22Rv1 (cell line): ENCODE results near the gene TWNK.

Experiments used
- ZFX ChIP-seq: fragments of 450-650 bp; IDR thresholded peaks from 2 replicates; pipeline ENCODE4 v1.6.1; 2017; ENCODE audit warnings: antibody characterized with exemption, borderline replicate concordance
- TF ChIP-seq, protein P1 (sequence below): fragments of 450-650 bp; IDR thresholded peaks from 2 replicates; pipeline ENCODE4 v1.5.1; 2017; ENCODE audit warnings: mild to moderate bottlenecking

DNA sequence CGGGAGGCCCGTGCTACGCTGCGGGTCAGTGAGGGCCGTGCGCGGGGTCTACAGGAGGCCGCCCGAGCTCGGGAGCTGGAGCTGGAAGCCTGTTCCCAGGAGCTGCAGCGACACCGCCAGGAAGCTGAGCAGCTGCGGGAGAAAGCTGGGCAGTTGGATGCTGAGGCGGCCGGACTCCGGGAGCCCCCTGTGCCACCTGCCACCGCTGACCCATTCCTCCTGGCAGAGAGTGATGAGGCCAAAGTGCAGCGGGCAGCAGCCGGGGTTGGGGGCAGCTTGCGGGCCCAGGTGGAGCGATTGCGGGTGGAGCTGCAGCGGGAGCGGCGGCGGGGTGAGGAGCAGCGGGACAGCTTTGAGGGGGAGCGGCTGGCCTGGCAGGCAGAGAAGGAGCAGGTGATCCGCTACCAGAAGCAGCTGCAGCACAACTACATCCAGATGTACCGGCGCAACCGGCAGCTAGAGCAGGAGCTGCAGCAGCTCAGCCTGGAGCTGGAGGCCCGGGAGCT lies 19.3 kb downstream of the TWNK start:
- TF ChIP-seq, protein P1, sequence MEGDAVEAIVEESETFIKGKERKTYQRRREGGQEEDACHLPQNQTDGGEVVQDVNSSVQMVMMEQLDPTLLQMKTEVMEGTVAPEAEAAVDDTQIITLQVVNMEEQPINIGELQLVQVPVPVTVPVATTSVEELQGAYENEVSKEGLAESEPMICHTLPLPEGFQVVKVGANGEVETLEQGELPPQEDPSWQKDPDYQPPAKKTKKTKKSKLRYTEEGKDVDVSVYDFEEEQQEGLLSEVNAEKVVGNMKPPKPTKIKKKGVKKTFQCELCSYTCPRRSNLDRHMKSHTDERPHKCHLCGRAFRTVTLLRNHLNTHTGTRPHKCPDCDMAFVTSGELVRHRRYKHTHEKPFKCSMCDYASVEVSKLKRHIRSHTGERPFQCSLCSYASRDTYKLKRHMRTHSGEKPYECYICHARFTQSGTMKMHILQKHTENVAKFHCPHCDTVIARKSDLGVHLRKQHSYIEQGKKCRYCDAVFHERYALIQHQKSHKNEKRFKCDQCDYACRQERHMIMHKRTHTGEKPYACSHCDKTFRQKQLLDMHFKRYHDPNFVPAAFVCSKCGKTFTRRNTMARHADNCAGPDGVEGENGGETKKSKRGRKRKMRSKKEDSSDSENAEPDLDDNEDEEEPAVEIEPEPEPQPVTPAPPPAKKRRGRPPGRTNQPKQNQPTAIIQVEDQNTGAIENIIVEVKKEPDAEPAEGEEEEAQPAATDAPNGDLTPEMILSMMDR, result no peak
- TF ChIP-seq ZFX, result no peak
